IMR-90 (cell line): ENCODE measurements around the gene STARD13. TPM values are rescaled to one million over a fixed set of nuclear protein-coding genes. Genes with fewer than 3 reads are reported as not detected.

Experiments
- ATAC-seq: fragments of 200-7000 bp; cut with Tn5 transposase; 2 replicates; pipeline ENCODE4 v1.9.1; 2020; ENCODE audit warnings: low read depth, mild to moderate bottlenecking, moderate library complexity
- BruUV-seq: library from RNA; stranded (reverse); fragments of 400-500 nt; replicated peaks from 2 replicates; lab custom pipeline; 2021; lab: Mats Ljungman, UMichigan
- CTCF ChIA-PET: fragments of 300-600 bp; formaldehyde crosslinking; extraction: SDS; loops from one replicate; lab custom pipeline; 2021; ENCODE audit warnings: antibody characterized with exemption; lab: Yijun Ruan, JAX
- POLR2A ChIA-PET: fragments of 300-600 bp; sonication (Branson Sonifier 250); formaldehyde crosslinking; loops from one replicate; lab custom pipeline; 2022; ENCODE audit warnings: antibody characterized with exemption; ENCODE audit not compliant: unreplicated experiment; lab: Charles Lee
- DNase-seq: peaks from one replicate; pipeline ENCODE4 v3.0.0; 2013
- H2AFZ ChIP-seq: replicated peaks from 2 replicates; pipeline ENCODE3; 2013; ENCODE audit warnings: low read length, mild to moderate bottlenecking; ENCODE audit not compliant: poor library complexity
- H2AK5ac ChIP-seq: 2 replicates; pipeline ENCODE4 v1.6.1; 2013; ENCODE audit warnings: low read depth, low read length, inconsistent platforms
- H2AK9ac ChIP-seq: replicated peaks from 2 replicates; pipeline ENCODE3; 2013; ENCODE audit warnings: mild to moderate bottlenecking, low read depth, low read length, moderate library complexity; ENCODE audit not compliant: poor library complexity
- H2BK120ac ChIP-seq: 2 replicates; pipeline ENCODE4 v1.6.1; 2013; ENCODE audit warnings: low read depth, low read length, inconsistent platforms
- H2BK15ac ChIP-seq: 3 replicates; pipeline ENCODE4 v1.6.1; 2013; ENCODE audit warnings: low read depth, low read length, inconsistent platforms
- H2BK20ac ChIP-seq: 2 replicates; pipeline ENCODE4 v1.6.1; 2013; ENCODE audit warnings: low read depth, mild to moderate bottlenecking, inconsistent platforms, low read length, moderate library complexity
- H2BK5ac ChIP-seq: 2 replicates; pipeline ENCODE4 v1.6.1; 2013; ENCODE audit warnings: mild to moderate bottlenecking, low read depth, low read length, inconsistent platforms; ENCODE audit not compliant: poor library complexity, severe bottlenecking
- H3K14ac ChIP-seq: replicated peaks from 2 replicates; pipeline ENCODE4 v1.6.1; 2013; ENCODE audit warnings: low read depth, low read length, inconsistent platforms
- H3K18ac ChIP-seq: 2 replicates; pipeline ENCODE4 v1.6.1; 2013; ENCODE audit warnings: low read depth, low read length, control low read depth
- H3K23ac ChIP-seq: 2 replicates; pipeline ENCODE4 v1.6.1; 2013; ENCODE audit warnings: low read depth, low read length, inconsistent platforms
- H3K27ac ChIP-seq: 2 replicates; pipeline ENCODE4 v1.5.1; 2013; ENCODE audit warnings: mild to moderate bottlenecking, control low read depth, low read length; ENCODE audit not compliant: insufficient read depth
- H3K27me3 ChIP-seq: 2 replicates; pipeline ENCODE4 v1.6.1; 2013; ENCODE audit warnings: low read length; ENCODE audit not compliant: control insufficient read depth, insufficient read depth
- H3K36me3 ChIP-seq: 2 replicates; pipeline ENCODE4 v1.6.1; 2013; ENCODE audit warnings: low read length, mixed read lengths; ENCODE audit not compliant: control insufficient read depth, insufficient read depth
- H3K4ac ChIP-seq: 2 replicates; pipeline ENCODE4 v1.6.1; 2013; ENCODE audit warnings: low read depth, low read length, inconsistent platforms
- H3K4me1 ChIP-seq: 2 replicates; pipeline ENCODE4 v1.6.1; 2013; ENCODE audit warnings: low read length, mixed read lengths; ENCODE audit not compliant: control insufficient read depth, insufficient read depth
- H3K4me2 ChIP-seq: 2 replicates; pipeline ENCODE4 v1.6.1; 2013; ENCODE audit warnings: low read depth, mild to moderate bottlenecking, control low read depth, low read length, moderate library complexity
- H3K4me3 ChIP-seq: 2 replicates; pipeline ENCODE4 v1.5.1; 2013; ENCODE audit warnings: low read depth, mild to moderate bottlenecking, control low read depth, low read length, moderate library complexity; ENCODE audit not compliant: insufficient read depth
- H3K56ac ChIP-seq: 2 replicates; pipeline ENCODE4 v1.6.1; 2013; ENCODE audit warnings: low read length, inconsistent platforms; ENCODE audit not compliant: insufficient read depth; ENCODE audit errors: extremely low read depth
- H3K79me1 ChIP-seq, 2 experiments: 2 replicates each; pipeline ENCODE4 v1.6.1; 2013; ENCODE audit warnings: low read length in 2 of 2, inconsistent platforms in 1 of 2, low read depth in 1 of 2
- H3K9ac ChIP-seq: 2 replicates; pipeline ENCODE4 v1.6.1; 2013; ENCODE audit warnings: low read depth, low read length, control low read depth
- H3K9me1 ChIP-seq: 2 replicates; pipeline ENCODE4 v1.6.1; 2013; ENCODE audit warnings: low read length, inconsistent platforms; ENCODE audit not compliant: insufficient read depth
- H3K9me3 ChIP-seq: 2 replicates; pipeline ENCODE4 v1.6.1; 2013; ENCODE audit warnings: low read length; ENCODE audit not compliant: control insufficient read depth, insufficient read depth
- H4K20me1 ChIP-seq: 2 replicates; pipeline ENCODE4 v1.6.1; 2013; ENCODE audit warnings: low read length, inconsistent platforms; ENCODE audit not compliant: insufficient read depth
- H4K5ac ChIP-seq: 2 replicates; pipeline ENCODE4 v1.6.1; 2013; ENCODE audit warnings: mild to moderate bottlenecking, low read depth, low read length, control low read depth
- H4K8ac ChIP-seq, 2 experiments: 2 replicates each; pipeline ENCODE4 v1.6.1; 2013; ENCODE audit warnings: low read depth in 2 of 2, low read length in 2 of 2, control low read depth in 1 of 2, inconsistent platforms in 1 of 2
- H4K91ac ChIP-seq: 2 replicates; pipeline ENCODE4 v1.6.1; 2013; ENCODE audit warnings: low read depth, low read length, inconsistent platforms; ENCODE audit not compliant: insufficient read depth
- CEBPB ChIP-seq: IDR thresholded peaks from 2 replicates; pipeline ENCODE4 v1.6.1; 2012; ENCODE audit warnings: low read depth, low read length, improper control_type of control experiment
- FOS ChIP-seq: fragments of 150-350 bp; IDR thresholded peaks from 2 replicates; pipeline ENCODE4 v1.6.1; 2016; ENCODE audit warnings: low read depth, low read length
- MAFK ChIP-seq: IDR thresholded peaks from 2 replicates; pipeline ENCODE4 v1.6.1; 2012; ENCODE audit warnings: low read depth, low read length, improper control_type of control experiment
- MAZ ChIP-seq: IDR thresholded peaks from 2 replicates; pipeline ENCODE4 v1.6.1; 2012; ENCODE audit warnings: low read depth, mild to moderate bottlenecking, low read length, improper control_type of control experiment, moderate library complexity, borderline replicate concordance
- RAD21 ChIP-seq: IDR thresholded peaks from 2 replicates; pipeline ENCODE4 v1.6.1; 2012; ENCODE audit warnings: low read length, improper control_type of control experiment
- WGBS, 2 experiments: methylation state at CpG; one replicate each; pipeline versions ENCODE4 v1.1.5 to v1.1.7; 2013; ENCODE audit warnings: missing lambda C conversion rate in 2 of 2; ENCODE audit not compliant: insufficient read length in 1 of 2; ENCODE audit errors: extremely low coverage in 2 of 2; 5-methylcytosine and 5-hydroxymethylcytosine counted together
- dilution Hi-C: fragments of 300-500 bp; cut with HindIII; formaldehyde crosslinking; loops from one replicate; pipeline ENCODE4 v1.14.3; 2018; ENCODE audit warnings: low sequenced_read_pairs; ENCODE audit not compliant: unreplicated experiment
- in situ Hi-C: fragments of 300-500 bp; cut with MboI; formaldehyde crosslinking; loops from 3 replicates; pipeline ENCODE4 v1.14.3; 2019; ENCODE audit warnings: low sequenced_read_pairs, inconsistent platforms, mixed read lengths
- intact Hi-C: fragments of 100-400 bp; cut with micrococcal nuclease; formaldehyde crosslinking; loops from 2 replicates; pipeline ENCODE4 v1.10.0; 2022
- polyA plus RNA-seq, 3 experiments: library from polyadenylated mRNA; depleted of rRNA; stranded (reverse); fragments of >200 nt; gene quantifications; 2 replicates each; pipeline ENCODE4 v1.2.3, GENCODE V29; 2012; ENCODE audit warnings: low replicate concordance in 1 of 3
- total RNA-seq: library from RNA; depleted of rRNA; stranded (reverse); fragments of >200 nt; gene quantifications from 2 replicates; pipeline ENCODE4 v1.2.3, GENCODE V29; 2012
- TF ChIP-seq, protein P1 (sequence below): fragments of 150-350 bp; IDR thresholded peaks from 2 replicates; pipeline ENCODE4 v1.6.1; 2017; ENCODE audit warnings: mild to moderate bottlenecking, antibody characterized with exemption, low read length, low read depth

STARD13 gene
- total and polyA plus RNA-seq, 2 of the 4 experiments (the other 2 are of a cell fraction), result 23.6 to 46.6 TPM

DNA sequence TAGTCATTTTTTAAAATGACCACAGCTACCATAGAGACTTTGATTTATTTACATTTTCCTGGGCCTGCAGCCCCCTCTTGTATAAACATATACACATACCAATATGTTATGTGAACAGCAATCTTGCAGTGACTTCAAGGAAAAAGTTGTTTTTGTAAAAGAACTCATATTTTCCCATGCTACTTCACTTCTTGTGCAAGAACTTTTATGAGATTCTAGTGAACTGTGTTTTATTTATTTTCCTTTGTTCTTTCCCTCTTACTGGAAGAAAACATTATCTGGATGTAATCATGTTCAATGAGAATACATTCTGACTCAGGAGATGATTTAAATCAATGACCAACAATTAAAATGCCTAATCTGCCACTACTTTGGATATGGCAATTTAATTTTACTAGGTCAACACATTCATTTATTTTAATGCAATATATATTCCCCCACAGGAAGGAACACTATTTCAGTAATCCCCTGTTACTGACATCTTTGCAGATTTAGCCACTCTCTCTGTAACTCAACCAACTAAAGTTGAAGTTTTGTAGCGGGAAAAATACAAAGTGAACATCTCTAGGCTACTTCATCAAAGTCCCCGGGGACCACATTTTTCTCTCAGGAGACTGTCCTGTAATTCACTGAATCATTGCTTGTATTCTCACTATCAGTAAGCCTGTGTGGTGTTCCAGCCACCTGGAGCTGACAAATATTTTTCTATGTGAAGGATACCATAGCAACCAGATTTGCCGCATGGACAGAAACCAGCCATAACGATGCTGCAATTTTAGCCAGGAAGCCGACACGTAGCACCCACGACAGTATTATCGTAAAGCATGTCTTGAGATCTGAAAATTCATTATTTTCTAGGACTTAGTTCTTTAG lies 90.5 kb downstream of the STARD13 start (continued):
- TF ChIP-seq CEBPB (peak; percentile 97), RAD21 (no peak), FOS (peak; percentile 73)

DNA sequence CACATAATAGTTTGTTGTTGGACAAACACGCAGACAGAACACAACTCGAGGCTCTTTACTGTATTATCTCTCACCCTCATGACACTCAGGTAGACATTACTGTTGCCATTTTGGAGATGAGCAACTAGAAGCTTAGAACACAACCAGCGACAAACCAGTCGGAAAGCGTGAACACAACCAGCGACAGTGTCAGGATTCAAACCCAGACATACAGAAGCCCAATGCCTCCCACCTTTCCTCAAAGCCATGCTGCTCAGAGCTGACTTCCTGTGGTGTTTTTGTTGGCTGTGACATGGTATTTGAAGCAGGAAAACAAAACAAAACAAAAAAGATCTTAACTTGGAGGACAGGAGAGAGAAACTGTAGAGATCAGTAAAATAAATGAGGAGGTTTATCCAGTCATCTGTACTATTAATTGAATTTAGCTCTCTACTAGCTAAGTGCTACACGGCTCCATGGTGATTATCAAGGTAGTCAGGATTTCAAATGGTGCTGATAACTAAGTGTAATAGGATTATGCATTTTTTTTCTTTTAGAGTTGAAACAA lies 92.1 kb downstream of the STARD13 start:
- intact Hi-C loops (no loop called here), dilution Hi-C loops (no loop called here), in situ Hi-C loops (no loop called here)
- Histone ChIP-seq H4K20me1 (peaks cover 30% of the 10 kb centered on the region; the same call in 1 of the 2 replicates), H3K9me3 (no peaks in the 10 kb centered on the region), H2AK9ac (no peak overlapping the region), H4K91ac (peak overlapping the region; percentile 40), H2BK20ac (peak overlapping the region; percentile 58), H3K4me2 (peak overlapping the region; percentile 39), H4K8ac (peak overlapping the region; percentile 53 to 64), H3K9me1 (peaks cover 22% of the 10 kb centered on the region), H2BK120ac (peak overlapping the region; percentile 62), H2BK15ac (peak overlapping the region; percentile 47; the same call in 2 of the 3 replicates), H3K4me1 (peaks cover 26% of the 10 kb centered on the region), H3K9ac (0 out of 2 replicates have a peak overlapping the region, but pooled peaks have one; percentile 1), H2BK5ac (peak overlapping the region; percentile 68), H2AK5ac (peak overlapping the region; percentile 93), H3K4ac (peak overlapping the region; percentile 84), H3K56ac (0 out of 2 replicates have a peak overlapping the region, but pooled peaks have one; percentile 45), H3K14ac (peak overlapping the region; percentile 61), H3K18ac (peak overlapping the region; percentile 92), H3K23ac (peak overlapping the region; percentile 46), H2AFZ (no peak overlapping the region), H3K27me3 (no peaks in the 10 kb centered on the region), H3K79me1 (peaks cover 28 to 75% of the 10 kb centered on the region in 2 experiments), H3K36me3 (no peaks in the 10 kb centered on the region; the same call in 1 of the 2 replicates), H4K5ac (peak overlapping the region; percentile 83), H3K27ac (peak overlapping the region; percentile 70; the same call in 1 of the 2 replicates), H3K4me3 (no peak overlapping the region)
- ChIA-PET POLR2A (no interaction called here), CTCF (interaction anchor here (0.6 kb wide), 1 partner anchor 57 kb away, joined by 3 read pairs; no protein-coding TSS in a partner anchor)
- TF ChIP-seq MAZ (no peak), MAFK (no peak), FOS (no peak)
- TF ChIP-seq, protein P1, sequence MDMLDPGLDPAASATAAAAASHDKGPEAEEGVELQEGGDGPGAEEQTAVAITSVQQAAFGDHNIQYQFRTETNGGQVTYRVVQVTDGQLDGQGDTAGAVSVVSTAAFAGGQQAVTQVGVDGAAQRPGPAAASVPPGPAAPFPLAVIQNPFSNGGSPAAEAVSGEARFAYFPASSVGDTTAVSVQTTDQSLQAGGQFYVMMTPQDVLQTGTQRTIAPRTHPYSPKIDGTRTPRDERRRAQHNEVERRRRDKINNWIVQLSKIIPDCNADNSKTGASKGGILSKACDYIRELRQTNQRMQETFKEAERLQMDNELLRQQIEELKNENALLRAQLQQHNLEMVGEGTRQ, result no peak
- ATAC-seq, result no peak
- no TSS peak for BruUV-seq
- WGBS, 2 experiments, result no CpG with 5 or more reads among the region's 7 CpGs
- no peak for DNase-seq
